H1 (cell line): ENCODE data around the gene CDC14B. TPM values are rescaled to one million over a fixed set of nuclear protein-coding genes. Genes with fewer than 3 reads are reported as not detected.

Experiments
- CTCF ChIA-PET: fragments of 300-600 bp; sonication (Branson Sonifier 250); formaldehyde crosslinking; loops from one replicate; lab custom pipeline; 2021; ENCODE audit not compliant: partially characterized antibody; lab: Charles Lee
- POLR2A ChIA-PET: fragments of 300-600 bp; sonication (Branson Sonifier 250); formaldehyde crosslinking; loops from one replicate; lab custom pipeline; 2021; ENCODE audit warnings: inconsistent platforms; ENCODE audit not compliant: partially characterized antibody; lab: Charles Lee
- DNase-seq, 2 experiments: peaks; one replicate each; pipeline versions ENCODE4 v3.0.0 to v3.0.0-alpha.2; 2010 to 2022; ENCODE audit warnings: low spot score in 2 of 2, low read depth in 1 of 2, mixed read lengths in 1 of 2
- FAIRE-seq: peaks from 2 replicates; lab custom pipeline; 2011; peaks lifted over from hg19 to GRCh38; lab: Jason Lieb, UNC
- H2AFZ ChIP-seq: 2 replicates; pipeline ENCODE4 v1.8.1; 2012; ENCODE audit warnings: low read length, inconsistent platforms
- H2AK5ac ChIP-seq: 2 replicates; pipeline ENCODE4 v1.6.1; 2013; ENCODE audit warnings: low read depth, low read length
- H2BK120ac ChIP-seq: replicated peaks from 2 replicates; pipeline ENCODE3; 2013; ENCODE audit warnings: low read depth, low read length, inconsistent platforms
- H2BK12ac ChIP-seq: 2 replicates; pipeline ENCODE4 v1.6.1; 2013; ENCODE audit warnings: low read depth, low read length
- H2BK15ac ChIP-seq: 2 replicates; pipeline ENCODE4 v1.6.1; 2013; ENCODE audit warnings: low read length
- H2BK20ac ChIP-seq: 2 replicates; pipeline ENCODE4 v1.6.1; 2013; ENCODE audit warnings: low read length
- H2BK5ac ChIP-seq: 2 replicates; pipeline ENCODE4 v1.6.1; 2013; ENCODE audit warnings: low read depth, low read length
- H3K14ac ChIP-seq: 2 replicates; pipeline ENCODE4 v1.6.1; 2013; ENCODE audit warnings: inconsistent platforms; ENCODE audit not compliant: insufficient read length
- H3K18ac ChIP-seq: 2 replicates; pipeline ENCODE4 v1.6.1; 2013; ENCODE audit warnings: low read length; ENCODE audit errors: extremely low read depth
- H3K23ac ChIP-seq: 2 replicates; pipeline ENCODE4 v1.6.1; 2013; ENCODE audit warnings: inconsistent platforms; ENCODE audit not compliant: insufficient read length
- H3K23me2 ChIP-seq: 2 replicates; pipeline ENCODE4 v1.6.1; 2013; ENCODE audit warnings: low read depth, low read length
- H3K27ac ChIP-seq: 2 replicates; pipeline ENCODE4 v1.6.1; 2011; ENCODE audit warnings: low read depth, low read length, inconsistent platforms
- H3K27me3 ChIP-seq, 4 experiments: replicated peaks in 1 of 4; 1 replicate in 1 of 4; 2 replicates in 3 of 4; pipeline versions ENCODE4 v1.6.1 to v1.8.1; 2011 to 2013; ENCODE audit warnings: low read length in 3 of 4, mild to moderate bottlenecking in 3 of 4, inconsistent platforms in 2 of 4, mixed read lengths in 2 of 4, moderate library complexity in 1 of 4; ENCODE audit not compliant: control insufficient read depth in 3 of 4, insufficient read depth in 3 of 4; ENCODE audit errors: extremely low read depth in 1 of 4
- H3K36me3 ChIP-seq, 4 experiments: 2 replicates each; pipeline versions ENCODE4 v1.6.1 to v1.8.1; 2011 to 2013; ENCODE audit warnings: mild to moderate bottlenecking in 4 of 4, low read length in 3 of 4, moderate library complexity in 2 of 4, control low read depth in 1 of 4, inconsistent platforms in 1 of 4; ENCODE audit not compliant: insufficient read depth in 4 of 4, control insufficient read depth in 2 of 4
- H3K4ac ChIP-seq: replicated peaks from 2 replicates; pipeline ENCODE3; 2013; ENCODE audit warnings: low read length, low read depth, mixed read lengths, inconsistent platforms; ENCODE audit not compliant: insufficient read length
- H3K4me1 ChIP-seq, 4 experiments: replicated peaks in 1 of 4; 1 replicate in 1 of 4; 2 replicates in 3 of 4; pipeline versions ENCODE4 v1.6.1 to v1.8.1; 2011 to 2013; ENCODE audit warnings: low read length in 3 of 4, inconsistent platforms in 2 of 4, mixed read lengths in 1 of 4; ENCODE audit not compliant: insufficient read depth in 4 of 4, control insufficient read depth in 3 of 4
- H3K4me2 ChIP-seq, 2 experiments: 2 replicates each; pipeline versions ENCODE4 v1.6.1 to v1.8.1; 2011 to 2013; ENCODE audit warnings: low read depth in 2 of 2, low read length in 2 of 2, control low read depth in 1 of 2, inconsistent platforms in 1 of 2, mild to moderate bottlenecking in 1 of 2; ENCODE audit not compliant: insufficient read depth in 1 of 2
- H3K4me3 ChIP-seq, 4 experiments: fragments of 200-600, 300-600 bp in 1 of 4; sonication (generic), shearing (Covaris generic), sonication (Bioruptor Twin) in 1 of 4; 2 replicates each; pipeline versions ENCODE4 v1.5.1 to v1.8.1; 2011 to 2016; ENCODE audit warnings: low read length in 4 of 4, low read depth in 3 of 4, control low read depth in 2 of 4, inconsistent platforms in 2 of 4, mild to moderate bottlenecking in 2 of 4, mixed read lengths in 1 of 4, moderate library complexity in 1 of 4; ENCODE audit not compliant: insufficient read depth in 2 of 4; ENCODE audit errors: extremely low read depth in 1 of 4
- H3K56ac ChIP-seq: replicated peaks from 2 replicates; pipeline ENCODE3; 2013; ENCODE audit warnings: low read depth, mild to moderate bottlenecking, mixed read lengths, low read length, inconsistent platforms; ENCODE audit not compliant: insufficient read length
- H3K79me1 ChIP-seq: 2 replicates; pipeline ENCODE4 v1.6.1; 2013; ENCODE audit warnings: low read depth, low read length, control low read depth
- H3K79me2 ChIP-seq, 2 experiments: 2 replicates each; pipeline versions ENCODE4 v1.6.1 to v1.8.1; 2012 to 2013; ENCODE audit warnings: low read length in 2 of 2, mild to moderate bottlenecking in 2 of 2, inconsistent platforms in 1 of 2; ENCODE audit not compliant: insufficient read depth in 2 of 2, control insufficient read depth in 1 of 2
- H3K9ac ChIP-seq, 4 experiments: replicated peaks in 1 of 4; 1 replicate in 1 of 4; 2 replicates in 3 of 4; pipeline versions ENCODE4 v1.6.1 to v1.8.1; 2011 to 2013; ENCODE audit warnings: low read depth in 3 of 4, low read length in 3 of 4, control low read depth in 2 of 4, mild to moderate bottlenecking in 2 of 4, moderate library complexity in 2 of 4, inconsistent platforms in 1 of 4; ENCODE audit errors: extremely low read depth in 1 of 4
- H3K9me3 ChIP-seq, 2 experiments: 2 replicates each; pipeline versions ENCODE4 v1.6.1 to v1.8.1; 2012 to 2013; ENCODE audit warnings: mild to moderate bottlenecking in 2 of 2, moderate library complexity in 2 of 2, control low read depth in 1 of 2, inconsistent platforms in 1 of 2, low read depth in 1 of 2, low read length in 1 of 2, mixed read lengths in 1 of 2; ENCODE audit not compliant: insufficient read depth in 2 of 2
- H4K20me1 ChIP-seq, 2 experiments: replicated peaks in 1 of 2; 2 replicates each; pipeline versions ENCODE3 to v1.8.1; 2011 to 2013; ENCODE audit warnings: inconsistent platforms in 2 of 2, low read length in 2 of 2, mild to moderate bottlenecking in 1 of 2; ENCODE audit not compliant: insufficient read depth in 2 of 2, control insufficient read depth in 1 of 2
- H4K5ac ChIP-seq: 2 replicates; pipeline ENCODE4 v1.6.1; 2013; ENCODE audit warnings: low read length, low read depth, mixed read lengths, inconsistent platforms; ENCODE audit not compliant: insufficient read length
- H4K8ac ChIP-seq: 2 replicates; pipeline ENCODE4 v1.8.0; 2013; ENCODE audit warnings: mild to moderate bottlenecking, moderate library complexity, low read length, inconsistent platforms; ENCODE audit not compliant: insufficient read depth; ENCODE audit errors: extremely low read depth
- H4K91ac ChIP-seq: replicated peaks from 2 replicates; pipeline ENCODE3; 2013; ENCODE audit warnings: low read length, mixed read lengths, inconsistent platforms; ENCODE audit not compliant: insufficient read length
- TAF1 ChIP-seq: IDR thresholded peaks from 2 replicates; pipeline ENCODE4 v1.6.1; 2011; ENCODE audit warnings: mild to moderate bottlenecking, low read depth, low read length
- WGBS, 2 experiments: shearing (Covaris generic) in 1 of 2; methylation state at CpG; one replicate each; pipeline versions ENCODE4 v1.1.6 to v1.1.7; 2013 to 2015; ENCODE audit warnings: low lambda C conversion rate in 2 of 2, mixed read lengths in 2 of 2, inconsistent platforms in 1 of 2, low coverage in 1 of 2, missing lambda C conversion rate in 1 of 2; ENCODE audit not compliant: insufficient replicate concordance in 2 of 2, insufficient coverage in 1 of 2, insufficient read length in 1 of 2; ENCODE audit errors: extremely low coverage in 1 of 2, missing lambda C conversion rate in 1 of 2; 5-methylcytosine and 5-hydroxymethylcytosine counted together
- polyA plus RNA-seq, 7 experiments: library from polyadenylated mRNA; depleted of rRNA in 3 of 7; stranded (reverse) in 5 of 7; unstranded in 2 of 7; fragments of >200 nt in 5 of 7; fragments of 200-250 nt in 2 of 7; gene quantifications; 1 replicate in 5 of 7; 2 replicates in 1 of 7; 4 replicates in 1 of 7; pipeline versions ENCODE4 v1.2.1 to v1.2.3, GENCODE V29; 2011 to 2013; ENCODE audit warnings: missing spikeins in 2 of 7, mixed read lengths in 2 of 7
- total RNA-seq: library from RNA; stranded (reverse); fragmentation: NEBNext Ultra II Directional; extraction: Animal tissue kit (Norgen Biotek cat#: 25700); gene quantifications from 2 replicates; pipeline ENCODE4 v1.2.1, GENCODE V29; 2021

The CDC14B gene
- total and polyA plus RNA-seq, 2 of the 8 experiments (the other 6 are each of a cell fraction or from before 2014, with no cell fraction given), result 17.2 to 44.6 TPM

GRCh38 chr9:96607971-96608370 lies 11.7 kb downstream of the CDC14B start:
- H3K14ac ChIP-seq, result no peak overlapping the region
- POLR2A ChIA-PET, result interaction anchor here (1.8 kb wide), 1 partner anchor 11 kb away, joined by 6 read pairs; no protein-coding TSS in a partner anchor
- H3K4me1 ChIP-seq, result peaks cover 5 to 11% (median 6%) of the 10 kb centered on the region in 4 experiments
- no peak overlapping the region for H3K18ac ChIP-seq
- no peak overlapping the region for H2BK20ac ChIP-seq
- H3K36me3 ChIP-seq, result no peaks in the 10 kb centered on the region
- H3K79me2 ChIP-seq, result peaks cover 0 to 75% of the 10 kb centered on the region in 2 experiments; a peak in 2 of 4 replicates
- H3K56ac ChIP-seq, result no peak overlapping the region
- H2AK5ac ChIP-seq, result no peak overlapping the region
- H2BK5ac ChIP-seq, result no peak overlapping the region
- 75% methylated on average over 3 of the region's 3 CpGs; no CpG with 5 or more reads in 1 of the 2 experiments for WGBS, 2 experiments
- H2BK15ac ChIP-seq, result no peak overlapping the region
- CTCF ChIA-PET, result interaction anchor here (0.9 kb wide), 1 partner anchor 11 kb away, joined by 4 read pairs; no protein-coding TSS in a partner anchor
- no peaks in the 10 kb centered on the region; the same call in 1 of the 2 replicates for H3K23me2 ChIP-seq
- no peak overlapping the region for H3K4ac ChIP-seq
- H3K23ac ChIP-seq, result no peak overlapping the region
- FAIRE-seq, result no peak
- H3K9me3 ChIP-seq, result no peaks in the 10 kb centered on the region
- no peak overlapping the region for H2BK12ac ChIP-seq
- H4K8ac ChIP-seq, result no peak overlapping the region
- no peak overlapping the region for H3K4me2 ChIP-seq
- no peak overlapping the region for H3K27ac ChIP-seq
- H3K4me3 ChIP-seq, result no peak overlapping the region
- no peak overlapping the region for H4K5ac ChIP-seq
- H4K20me1 ChIP-seq, result peaks cover 0 to 5% of the 10 kb centered on the region in 2 experiments
- H2BK120ac ChIP-seq, result no peak overlapping the region
- H4K91ac ChIP-seq, result no peak overlapping the region
- H3K9ac ChIP-seq, result no peak overlapping the region
- H3K79me1 ChIP-seq, result peaks cover 7% of the 10 kb centered on the region; the same call in 1 of the 2 replicates
- DNase-seq, result no peak
- no peak overlapping the region for H2AFZ ChIP-seq
- no peaks in the 10 kb centered on the region for H3K27me3 ChIP-seq
- TF ChIP-seq TAF1, result no peak
